ENCODE data around the gene RPL11. TPM values are rescaled to one million over a fixed set of nuclear protein-coding genes. Genes with fewer than 3 reads are reported as not detected.
"Not testable (repeated sequence)": the region's sequence is repeated elsewhere in the genome, so short reads cannot be mapped to it uniquely, and the experiment has no call there.

RPL11 gene
- total RNA-seq, 1 experiment from 2014 or later = 865 TPM

GRCh38 chr1:23646541-23646940, 45.1 kb upstream of the RPL11 start:
- H3K36me3 ChIP-seq (ENCODE audit: control insufficient read depth, insufficient read depth, low read length) = no peaks in the 10 kb centered on the region
- CTCF ChIA-PET = no interaction called here
- DNase-seq (ENCODE audit: low read depth, low spot score) = no peak
- no peak overlapping the region for H3K27ac ChIP-seq (ENCODE audit: low read length)
- POLR2A ChIA-PET = no interaction called here
- ATAC-seq = no peak
- no peaks in the 10 kb centered on the region for H3K9me3 ChIP-seq (ENCODE audit: control insufficient read depth, insufficient read depth, low read depth, low read length)
- H3K4me1 ChIP-seq (ENCODE audit: control insufficient read depth, insufficient read depth, low read length) = no peaks in the 10 kb centered on the region
- no peak overlapping the region for H3K4me3 ChIP-seq (ENCODE audit: low read depth in 2 of 2, low read length in 2 of 2)
- intact Hi-C loops (cut with micrococcal nuclease; ENCODE audit: unreplicated experiment) (no loop called here), in situ Hi-C loops (cut with HindIII; ENCODE audit: low pct_unique_long_range_greater_than_20kb, low sequenced_read_pairs) (no loop called here)
- H3K27me3 ChIP-seq (ENCODE audit: control insufficient read depth, insufficient read depth, low read length) = no peaks in the 10 kb centered on the region
- no TSS peak for BruUV-seq (replicated peaks)
- TF ChIP-seq TCF7L2 (IDR thresholded peaks at IDR 0.05; ENCODE audit: low read depth, low read length) (no peak), POLR2AphosphoS5 (IDR thresholded peaks at IDR 0.05; ENCODE audit: low read depth, low read length) (no peak), SIN3A (IDR thresholded peaks at IDR 0.05; ENCODE audit: borderline replicate concordance, insufficient read depth, low read depth, low read length) (no peak), REST (IDR thresholded peaks at IDR 0.05; ENCODE audit: insufficient read depth in 1 of 2, low read depth in 2 of 2, low read length in 1 of 2) (no peak), CTCF (IDR thresholded peaks at IDR 0.05) (no peak)

GRCh38 chr1:23648576-23648975, 43.0 kb upstream of the RPL11 start:
- ChIA-PET POLR2A (no interaction called here), CTCF (no interaction called here)
- H3K4me1 ChIP-seq (ENCODE audit: control insufficient read depth, insufficient read depth, low read length) = no peaks in the 10 kb centered on the region
- no peak for TF ChIP-seq REST (IDR thresholded peaks at IDR 0.05; ENCODE audit: insufficient read depth in 1 of 2, low read depth in 2 of 2, low read length in 1 of 2)
- no peak for TF ChIP-seq POLR2AphosphoS5 (IDR thresholded peaks at IDR 0.05; ENCODE audit: low read depth, low read length)
- no peak for TF ChIP-seq TCF7L2 (IDR thresholded peaks at IDR 0.05; ENCODE audit: low read depth, low read length)
- ATAC-seq (no peak), DNase-seq (ENCODE audit: low read depth, low spot score) (no peak)
- in situ Hi-C loops (cut with HindIII; ENCODE audit: low pct_unique_long_range_greater_than_20kb, low sequenced_read_pairs) (no loop called here), intact Hi-C loops (cut with micrococcal nuclease; ENCODE audit: unreplicated experiment) (no loop called here)
- H3K27ac ChIP-seq (ENCODE audit: low read length) = no peak overlapping the region
- no peaks in the 10 kb centered on the region for H3K9me3 ChIP-seq (ENCODE audit: control insufficient read depth, insufficient read depth, low read depth, low read length)
- H3K27me3 ChIP-seq (ENCODE audit: control insufficient read depth, insufficient read depth, low read length) = no peaks in the 10 kb centered on the region
- no TSS peak for BruUV-seq (replicated peaks)
- no peaks in the 10 kb centered on the region for H3K36me3 ChIP-seq (ENCODE audit: control insufficient read depth, insufficient read depth, low read length)
- no peak overlapping the region for H3K4me3 ChIP-seq (ENCODE audit: low read depth in 2 of 2, low read length in 2 of 2)

- DNase-seq (ENCODE audit: low read depth, low spot score); ATAC-seq; H3K36me3 ChIP-seq (ENCODE audit: control insufficient read depth, insufficient read depth, low read length); H3K27ac ChIP-seq (ENCODE audit: low read length); H3K4me1 ChIP-seq (ENCODE audit: control insufficient read depth, insufficient read depth, low read length); BruUV-seq (replicated peaks); H3K9me3 ChIP-seq (ENCODE audit: control insufficient read depth, insufficient read depth, low read depth, low read length); H3K27me3 ChIP-seq (ENCODE audit: control insufficient read depth, insufficient read depth, low read length); in situ Hi-C loops (cut with HindIII; ENCODE audit: low pct_unique_long_range_greater_than_20kb, low sequenced_read_pairs); intact Hi-C loops (cut with micrococcal nuclease; ENCODE audit: unreplicated experiment); H3K4me3 ChIP-seq (ENCODE audit: low read depth in 2 of 2, low read length in 2 of 2); POLR2A ChIA-PET: not testable (repeated sequence)
- CTCF ChIA-PET = interaction anchor here (1.1 kb wide), 1 partner anchor 152 kb away, joined by 5 read pairs; no protein-coding TSS in a partner anchor
Observed at GRCh38 chr1:23649157-23649556, 42.4 kb upstream of the RPL11 start.
